Esophagus muscularis mucosa (tissue), 4 donors: Measurements from ENCODE around the gene NLK.

Source experiments
- CTCF ChIP-seq, 3 experiments: fragments of 200-600 bp in 2 of 3; fragments of 450-650 bp in 1 of 3; sonication (generic) in 2 of 3; IDR thresholded peaks; one replicate each; pipeline ENCODE4 v1.5.1; 2017 to 2019; ENCODE audit warnings: antibody characterized with exemption in 3 of 3, mild to moderate bottlenecking in 2 of 3, moderate library complexity in 1 of 3
- EP300 ChIP-seq: sonication (generic); formaldehyde crosslinking; IDR thresholded peaks from one replicate; pipeline ENCODE4 v1.6.1; 2017; ENCODE audit warnings: antibody characterized with exemption
- POLR2A ChIP-seq: fragments of 450-650 bp; IDR thresholded peaks from one replicate; pipeline ENCODE4 v1.6.1; 2017; ENCODE audit warnings: antibody characterized with exemption, moderate library complexity, mild to moderate bottlenecking, low read depth
- POLR2AphosphoS5 ChIP-seq, 2 donors: sonication (generic); formaldehyde crosslinking; IDR thresholded peaks; one replicate each; pipeline ENCODE4 v1.6.1; 2017; ENCODE audit warnings: antibody characterized with exemption in 2 of 2

GRCh38 chr17:28151001-28151400, 108.5 kb downstream of the NLK start:
- TF ChIP-seq CTCF (IDR thresholded peaks at IDR 0.05): no peak
- TF ChIP-seq EP300: no peak
- TF ChIP-seq POLR2A: no peak
- no peak for TF ChIP-seq POLR2AphosphoS5 (IDR thresholded peaks at IDR 0.05)
